ENCODE results near the gene WNT1. TPM values are rescaled to one million over a fixed set of nuclear protein-coding genes. Genes with fewer than 3 reads are reported as not detected.

Gene WNT1
- total and polyA plus RNA-seq, 9 of the 15 experiments (the other 6 are each of a cell fraction or from before 2014, with no cell fraction given) = not detected

DNA sequence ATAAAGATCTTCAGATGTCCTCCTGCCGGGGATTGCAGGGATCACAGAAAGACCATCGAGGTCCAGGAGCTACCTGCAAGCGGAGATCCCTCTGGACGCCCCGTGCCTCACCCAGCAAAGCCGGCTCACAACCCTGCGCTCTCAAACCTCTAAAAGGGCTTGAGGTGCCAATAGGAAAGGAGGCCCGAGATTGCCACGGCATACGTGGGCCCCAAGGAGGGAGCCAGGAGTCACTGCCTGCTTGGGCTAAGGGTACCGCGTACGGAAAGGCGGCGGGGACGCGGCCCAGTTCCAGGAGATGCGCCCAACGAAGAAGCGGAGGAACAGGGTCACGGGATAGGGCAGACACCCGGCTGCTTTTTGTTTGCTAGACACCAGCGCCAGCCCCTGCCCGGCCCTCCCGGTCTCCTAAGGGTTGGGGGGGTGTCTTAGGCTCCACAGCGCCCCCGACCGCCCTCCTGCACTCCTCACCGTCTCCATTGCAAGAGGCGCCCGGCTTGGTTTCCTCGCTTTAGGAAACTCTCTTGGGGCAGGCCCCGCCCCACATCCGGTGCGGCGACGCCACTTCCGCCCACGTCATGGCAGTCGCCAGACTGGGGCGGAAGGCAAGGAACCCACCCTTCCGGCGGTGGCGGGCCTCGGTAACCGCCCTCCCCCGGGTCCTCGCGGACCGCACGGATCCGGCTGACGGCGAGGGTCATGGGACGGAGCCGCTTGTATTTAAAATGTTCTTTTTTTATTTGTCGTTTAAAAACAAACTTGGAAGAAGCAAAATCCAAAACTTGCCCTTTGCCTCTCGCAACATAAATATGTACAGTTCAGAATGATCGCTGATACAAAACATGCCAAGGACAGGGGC, 40.4 kb downstream of the WNT1 start, which contains the start of gene PRKAG1 (continued):
- TF ChIP-seq, protein P1, sequence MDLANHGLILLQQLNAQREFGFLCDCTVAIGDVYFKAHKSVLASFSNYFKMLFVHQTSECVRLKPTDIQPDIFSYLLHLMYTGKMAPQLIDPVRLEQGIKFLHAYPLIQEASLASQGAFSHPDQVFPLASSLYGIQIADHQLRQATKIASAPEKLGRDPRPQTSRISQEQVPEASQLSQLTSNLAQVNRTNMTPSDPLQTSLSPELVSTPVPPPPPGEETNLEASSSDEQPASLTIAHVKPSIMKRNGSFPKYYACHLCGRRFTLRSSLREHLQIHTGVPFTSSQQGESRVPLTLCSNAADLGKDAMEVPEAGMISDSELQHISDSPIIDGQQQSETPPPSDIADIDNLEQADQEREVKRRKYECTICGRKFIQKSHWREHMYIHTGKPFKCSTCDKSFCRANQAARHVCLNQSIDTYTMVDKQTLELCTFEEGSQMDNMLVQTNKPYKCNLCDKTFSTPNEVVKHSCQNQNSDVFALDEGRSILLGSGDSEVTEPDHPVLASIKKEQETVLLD (IDR thresholded peaks at IDR 0.05) = no peak
- TF ChIP-seq, protein P2, sequence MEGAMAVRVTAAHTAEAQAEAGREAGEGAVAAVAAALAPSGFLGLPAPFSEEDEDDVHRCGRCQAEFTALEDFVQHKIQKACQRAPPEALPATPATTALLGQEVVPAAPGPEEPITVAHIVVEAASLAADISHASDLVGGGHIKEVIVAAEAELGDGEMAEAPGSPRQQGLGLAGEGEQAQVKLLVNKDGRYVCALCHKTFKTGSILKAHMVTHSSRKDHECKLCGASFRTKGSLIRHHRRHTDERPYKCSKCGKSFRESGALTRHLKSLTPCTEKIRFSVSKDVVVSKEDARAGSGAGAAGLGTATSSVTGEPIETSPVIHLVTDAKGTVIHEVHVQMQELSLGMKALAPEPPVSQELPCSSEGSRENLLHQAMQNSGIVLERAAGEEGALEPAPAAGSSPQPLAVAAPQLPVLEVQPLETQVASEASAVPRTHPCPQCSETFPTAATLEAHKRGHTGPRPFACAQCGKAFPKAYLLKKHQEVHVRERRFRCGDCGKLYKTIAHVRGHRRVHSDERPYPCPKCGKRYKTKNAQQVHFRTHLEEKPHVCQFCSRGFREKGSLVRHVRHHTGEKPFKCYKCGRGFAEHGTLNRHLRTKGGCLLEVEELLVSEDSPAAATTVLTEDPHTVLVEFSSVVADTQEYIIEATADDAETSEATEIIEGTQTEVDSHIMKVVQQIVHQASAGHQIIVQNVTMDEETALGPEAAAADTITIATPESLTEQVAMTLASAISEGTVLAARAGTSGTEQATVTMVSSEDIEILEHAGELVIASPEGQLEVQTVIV (CRISPR knock-in tag; IDR thresholded peaks at IDR 0.05; ENCODE audit: borderline replicate concordance) = no peak
- TF ChIP-seq, protein P3, sequence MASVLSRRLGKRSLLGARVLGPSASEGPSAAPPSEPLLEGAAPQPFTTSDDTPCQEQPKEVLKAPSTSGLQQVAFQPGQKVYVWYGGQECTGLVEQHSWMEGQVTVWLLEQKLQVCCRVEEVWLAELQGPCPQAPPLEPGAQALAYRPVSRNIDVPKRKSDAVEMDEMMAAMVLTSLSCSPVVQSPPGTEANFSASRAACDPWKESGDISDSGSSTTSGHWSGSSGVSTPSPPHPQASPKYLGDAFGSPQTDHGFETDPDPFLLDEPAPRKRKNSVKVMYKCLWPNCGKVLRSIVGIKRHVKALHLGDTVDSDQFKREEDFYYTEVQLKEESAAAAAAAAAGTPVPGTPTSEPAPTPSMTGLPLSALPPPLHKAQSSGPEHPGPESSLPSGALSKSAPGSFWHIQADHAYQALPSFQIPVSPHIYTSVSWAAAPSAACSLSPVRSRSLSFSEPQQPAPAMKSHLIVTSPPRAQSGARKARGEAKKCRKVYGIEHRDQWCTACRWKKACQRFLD (CRISPR knock-in tag; IDR thresholded peaks at IDR 0.05) = peak; percentile 73
- TF ChIP-seq, protein P4, sequence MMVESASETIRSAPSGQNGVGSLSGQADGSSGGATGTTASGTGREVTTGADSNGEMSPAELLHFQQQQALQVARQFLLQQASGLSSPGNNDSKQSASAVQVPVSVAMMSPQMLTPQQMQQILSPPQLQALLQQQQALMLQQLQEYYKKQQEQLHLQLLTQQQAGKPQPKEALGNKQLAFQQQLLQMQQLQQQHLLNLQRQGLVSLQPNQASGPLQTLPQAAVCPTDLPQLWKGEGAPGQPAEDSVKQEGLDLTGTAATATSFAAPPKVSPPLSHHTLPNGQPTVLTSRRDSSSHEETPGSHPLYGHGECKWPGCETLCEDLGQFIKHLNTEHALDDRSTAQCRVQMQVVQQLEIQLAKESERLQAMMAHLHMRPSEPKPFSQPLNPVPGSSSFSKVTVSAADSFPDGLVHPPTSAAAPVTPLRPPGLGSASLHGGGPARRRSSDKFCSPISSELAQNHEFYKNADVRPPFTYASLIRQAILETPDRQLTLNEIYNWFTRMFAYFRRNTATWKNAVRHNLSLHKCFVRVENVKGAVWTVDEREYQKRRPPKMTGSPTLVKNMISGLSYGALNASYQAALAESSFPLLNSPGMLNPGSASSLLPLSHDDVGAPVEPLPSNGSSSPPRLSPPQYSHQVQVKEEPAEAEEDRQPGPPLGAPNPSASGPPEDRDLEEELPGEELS (CRISPR knock-in tag; IDR thresholded peaks at IDR 0.05; ENCODE audit: borderline replicate concordance) = peak; percentile 38; the same call in 1 of the 2 replicates
- no peak for TF ChIP-seq STAG1 (CRISPR knock-in tag; IDR thresholded peaks at IDR 0.05; ENCODE audit: borderline replicate concordance)
- no peak for TF ChIP-seq EWSR1 (IDR thresholded peaks at IDR 0.05; ENCODE audit: borderline replicate concordance, low read depth, partially characterized antibody)
- no peak for TF ChIP-seq ZNF224 (CRISPR knock-in tag; IDR thresholded peaks at IDR 0.05)
- TF ChIP-seq MCM2 (IDR thresholded peaks at IDR 0.05; ENCODE audit: low read depth) = no peak
- TF ChIP-seq DMBX1 (CRISPR knock-in tag; IDR thresholded peaks at IDR 0.05; ENCODE audit: borderline replicate concordance) = no peak
- TF ChIP-seq HNRNPL (IDR thresholded peaks at IDR 0.05; ENCODE audit: low read depth, low read length) = no peak
- no peak for TF ChIP-seq KAT8 (IDR thresholded peaks at IDR 0.05; ENCODE audit: low read depth)
- TF ChIP-seq ZFP36 (IDR thresholded peaks at IDR 0.05; ENCODE audit: low read depth, low read length, partially characterized antibody) = peak; percentile 8
- TF ChIP-seq C11orf30 (IDR thresholded peaks at IDR 0.05; ENCODE audit: low read depth) = no peak
- no peak for TF ChIP-seq ZNF408 (CRISPR knock-in tag; IDR thresholded peaks at IDR 0.05; ENCODE audit: low read depth)

All from K562 (cell line).